Natural killer cell (primary cell): ENCODE results near the gene MYO15B. TPM values are rescaled to one million over a fixed set of nuclear protein-coding genes. Genes with fewer than 3 reads are reported as not detected.

Experiments used
- ATAC-seq, 3 donors: fragments of 150-1000 bp in 2 of 3; fragments of 200-7000 bp in 1 of 3; cut with Tn5 transposase; 1 replicate in 1 of 3; 2 replicates in 2 of 3; pipeline ENCODE4 v1.10.0; 2021; ENCODE audit warnings: mild to moderate bottlenecking in 2 of 3, moderate library complexity in 2 of 3
- DNase-seq, 2 donors: peaks; one replicate each; pipeline versions ENCODE4 v3.0.0 to v3.0.0-alpha.2; 2013 to 2021; ENCODE audit warnings: mixed read lengths in 1 of 2
- H3K27ac ChIP-seq: one replicate; pipeline ENCODE4 v1.5.1; 2013; ENCODE audit warnings: mild to moderate bottlenecking, low read length
- H3K27me3 ChIP-seq: one replicate; pipeline ENCODE4 v1.6.1; 2013; ENCODE audit warnings: low read length; ENCODE audit not compliant: control insufficient read depth, insufficient read depth
- H3K36me3 ChIP-seq: one replicate; pipeline ENCODE4 v1.6.1; 2013; ENCODE audit warnings: low read length; ENCODE audit not compliant: control insufficient read depth, insufficient read depth
- H3K4me1 ChIP-seq: one replicate; pipeline ENCODE4 v1.6.1; 2013; ENCODE audit warnings: low read length; ENCODE audit not compliant: control insufficient read depth, insufficient read depth
- H3K4me3 ChIP-seq: one replicate; pipeline ENCODE4 v1.5.1; 2013; ENCODE audit warnings: low read length
- H3K9me3 ChIP-seq: one replicate; pipeline ENCODE4 v1.6.1; 2013; ENCODE audit warnings: low read length; ENCODE audit not compliant: control insufficient read depth, insufficient read depth
- H3K27ac Mint-ChIP-seq, 2 donors: one replicate each; pipeline ENCODE4 v1.8.0; 2022; ENCODE audit warnings: mild to moderate bottlenecking in 2 of 2, mixed read lengths in 2 of 2, moderate library complexity in 1 of 2
- H3K27me3 Mint-ChIP-seq, 2 donors: one replicate each; pipeline ENCODE4 v1.8.0; 2022; ENCODE audit warnings: low read depth in 2 of 2, mixed read lengths in 2 of 2
- H3K36me3 Mint-ChIP-seq: one replicate; pipeline ENCODE4 v1.8.0; 2022; ENCODE audit warnings: mixed read lengths
- H3K4me1 Mint-ChIP-seq, 2 donors: one replicate each; pipeline ENCODE4 v1.8.0; 2022; ENCODE audit warnings: mixed read lengths in 2 of 2
- H3K4me3 Mint-ChIP-seq: one replicate; pipeline ENCODE4 v1.8.0; 2022; ENCODE audit warnings: mild to moderate bottlenecking, moderate library complexity, mixed read lengths
- H3K9me3 Mint-ChIP-seq, 2 donors: one replicate each; pipeline ENCODE4 v1.8.0; 2022; ENCODE audit warnings: mixed read lengths in 2 of 2
- CTCF ChIP-seq: fragments of 200-600 bp; IDR thresholded peaks from one replicate; pipeline ENCODE4 v1.8.0; 2022; ENCODE audit warnings: antibody characterized with exemption
- WGBS: methylation state at CpG from one replicate; pipeline ENCODE4 v1.1.7; 2013; ENCODE audit warnings: missing lambda C conversion rate; ENCODE audit not compliant: insufficient coverage; 5-methylcytosine and 5-hydroxymethylcytosine counted together
- intact Hi-C: fragments of 100-400 bp; cut with micrococcal nuclease; formaldehyde crosslinking; loops from one replicate; pipeline ENCODE4 v1.14.2; 2022
- total RNA-seq, 4 donors: library from RNA; stranded (reverse); fragments of 120-200 nt in 1 of 4; gene quantifications; one replicate each; pipeline versions ENCODE4 v1.2.3 to v1.2.4, GENCODE V29; 2013 to 2022

MYO15B gene
- total RNA-seq, 3 donors from 2014 or later (not counting 1 experiment from before 2014, with no cell fraction given) = 336 to 372 (median 339) TPM

- peak; percentile 52 to 64 (median 53) for ATAC-seq
Measured at GRCh38 chr17:75571197-75571884, 16.3 kb upstream of the MYO15B start.

GRCh38 chr17:75571885-75572215 is 15.8 kb upstream of the MYO15B start:
- Mint-ChIP-seq H3K27me3 (no peaks in the 10 kb centered on the region), H3K4me1 (no peaks in the 10 kb centered on the region), H3K27ac (no peak overlapping the region), H3K4me3 (no peak overlapping the region), H3K36me3 (no peaks in the 10 kb centered on the region), H3K9me3 (no peaks in the 10 kb centered on the region)
- intact Hi-C loops = no loop called here
- Histone ChIP-seq H3K9me3 (no peaks in the 10 kb centered on the region), H3K4me1 (peaks cover 18% of the 10 kb centered on the region), H3K36me3 (peaks cover 38% of the 10 kb centered on the region), H3K4me3 (no peak overlapping the region), H3K27me3 (no peaks in the 10 kb centered on the region), H3K27ac (peak overlapping the region; percentile 77)
- TF ChIP-seq CTCF = no peak
- DNase-seq (no peak), ATAC-seq (no peak)
- 97% methylated on average over 16 of the region's 16 CpGs for WGBS

More at GRCh38 chr17:75571197-75571884, 16.3 kb upstream of the MYO15B start:
- Histone ChIP-seq H3K4me3 (no peak overlapping the region), H3K9me3 (no peaks in the 10 kb centered on the region), H3K4me1 (peaks cover 23% of the 10 kb centered on the region), H3K27me3 (no peaks in the 10 kb centered on the region), H3K27ac (peak overlapping the region; percentile 77), H3K36me3 (peaks cover 41% of the 10 kb centered on the region)
- Mint-ChIP-seq H3K27ac (peak overlapping the region in 1 of 2 donors; percentile 48), H3K9me3 (no peaks in the 10 kb centered on the region), H3K4me3 (no peak overlapping the region), H3K36me3 (no peaks in the 10 kb centered on the region), H3K27me3 (no peaks in the 10 kb centered on the region), H3K4me1 (no peaks in the 10 kb centered on the region)
- no peak for DNase-seq
- intact Hi-C loops = no loop called here
- WGBS = 73% methylated on average over 15 of the region's 15 CpGs
- TF ChIP-seq CTCF = no peak

- H3K27me3 Mint-ChIP-seq = no peaks in the 10 kb centered on the region
- no peaks in the 10 kb centered on the region for H3K9me3 Mint-ChIP-seq
- ATAC-seq = no peak
- no peak overlapping the region for H3K27ac Mint-ChIP-seq
- TF ChIP-seq CTCF = no peak
- DNase-seq = no peak
- Histone ChIP-seq H3K9me3 (no peaks in the 10 kb centered on the region), H3K4me1 (peaks cover 16% of the 10 kb centered on the region), H3K4me3 (no peak overlapping the region), H3K27me3 (no peaks in the 10 kb centered on the region), H3K27ac (no peak overlapping the region), H3K36me3 (peaks cover 35% of the 10 kb centered on the region)
- no peak overlapping the region for H3K4me3 Mint-ChIP-seq
- no peaks in the 10 kb centered on the region for H3K4me1 Mint-ChIP-seq
- intact Hi-C loops = no loop called here
- H3K36me3 Mint-ChIP-seq = no peaks in the 10 kb centered on the region
- WGBS = 97% methylated on average over 39 of the region's 39 CpGs
Measured at GRCh38 chr17:75572713-75573539, 14.7 kb upstream of the MYO15B start.
